IMR-90 (cell line): ENCODE measurements around the gene ATP1A1. TPM values are rescaled to one million over a fixed set of nuclear protein-coding genes. Genes with fewer than 3 reads are reported as not detected.

Experiments used
- ATAC-seq: fragments of 200-7000 bp; cut with Tn5 transposase; 2 replicates; pipeline ENCODE4 v1.9.1; 2020; ENCODE audit warnings: low read depth, mild to moderate bottlenecking, moderate library complexity
- BruUV-seq: library from RNA; stranded (reverse); fragments of 400-500 nt; replicated peaks from 2 replicates; lab custom pipeline; 2021; lab: Mats Ljungman, UMichigan
- CTCF ChIA-PET: fragments of 300-600 bp; formaldehyde crosslinking; extraction: SDS; loops from one replicate; lab custom pipeline; 2021; ENCODE audit warnings: antibody characterized with exemption; lab: Yijun Ruan, JAX
- POLR2A ChIA-PET: fragments of 300-600 bp; sonication (Branson Sonifier 250); formaldehyde crosslinking; loops from one replicate; lab custom pipeline; 2022; ENCODE audit warnings: antibody characterized with exemption; ENCODE audit not compliant: unreplicated experiment; lab: Charles Lee
- DNase-seq: peaks from one replicate; pipeline ENCODE4 v3.0.0; 2013
- H2AFZ ChIP-seq: replicated peaks from 2 replicates; pipeline ENCODE3; 2013; ENCODE audit warnings: low read length, mild to moderate bottlenecking; ENCODE audit not compliant: poor library complexity
- H2AK5ac ChIP-seq: 2 replicates; pipeline ENCODE4 v1.6.1; 2013; ENCODE audit warnings: low read depth, low read length, inconsistent platforms
- H2AK9ac ChIP-seq: replicated peaks from 2 replicates; pipeline ENCODE3; 2013; ENCODE audit warnings: mild to moderate bottlenecking, low read depth, low read length, moderate library complexity; ENCODE audit not compliant: poor library complexity
- H2BK120ac ChIP-seq: 2 replicates; pipeline ENCODE4 v1.6.1; 2013; ENCODE audit warnings: low read depth, low read length, inconsistent platforms
- H2BK15ac ChIP-seq: 3 replicates; pipeline ENCODE4 v1.6.1; 2013; ENCODE audit warnings: low read depth, low read length, inconsistent platforms
- H2BK20ac ChIP-seq: 2 replicates; pipeline ENCODE4 v1.6.1; 2013; ENCODE audit warnings: low read depth, mild to moderate bottlenecking, inconsistent platforms, low read length, moderate library complexity
- H2BK5ac ChIP-seq: 2 replicates; pipeline ENCODE4 v1.6.1; 2013; ENCODE audit warnings: mild to moderate bottlenecking, low read depth, low read length, inconsistent platforms; ENCODE audit not compliant: poor library complexity, severe bottlenecking
- H3K14ac ChIP-seq: replicated peaks from 2 replicates; pipeline ENCODE4 v1.6.1; 2013; ENCODE audit warnings: low read depth, low read length, inconsistent platforms
- H3K18ac ChIP-seq: 2 replicates; pipeline ENCODE4 v1.6.1; 2013; ENCODE audit warnings: low read depth, low read length, control low read depth
- H3K23ac ChIP-seq: 2 replicates; pipeline ENCODE4 v1.6.1; 2013; ENCODE audit warnings: low read depth, low read length, inconsistent platforms
- H3K27ac ChIP-seq: 2 replicates; pipeline ENCODE4 v1.5.1; 2013; ENCODE audit warnings: mild to moderate bottlenecking, control low read depth, low read length; ENCODE audit not compliant: insufficient read depth
- H3K27me3 ChIP-seq: 2 replicates; pipeline ENCODE4 v1.6.1; 2013; ENCODE audit warnings: low read length; ENCODE audit not compliant: control insufficient read depth, insufficient read depth
- H3K36me3 ChIP-seq: 2 replicates; pipeline ENCODE4 v1.6.1; 2013; ENCODE audit warnings: low read length, mixed read lengths; ENCODE audit not compliant: control insufficient read depth, insufficient read depth
- H3K4ac ChIP-seq: 2 replicates; pipeline ENCODE4 v1.6.1; 2013; ENCODE audit warnings: low read depth, low read length, inconsistent platforms
- H3K4me1 ChIP-seq: 2 replicates; pipeline ENCODE4 v1.6.1; 2013; ENCODE audit warnings: low read length, mixed read lengths; ENCODE audit not compliant: control insufficient read depth, insufficient read depth
- H3K4me2 ChIP-seq: 2 replicates; pipeline ENCODE4 v1.6.1; 2013; ENCODE audit warnings: low read depth, mild to moderate bottlenecking, control low read depth, low read length, moderate library complexity
- H3K4me3 ChIP-seq: 2 replicates; pipeline ENCODE4 v1.5.1; 2013; ENCODE audit warnings: low read depth, mild to moderate bottlenecking, control low read depth, low read length, moderate library complexity; ENCODE audit not compliant: insufficient read depth
- H3K56ac ChIP-seq: 2 replicates; pipeline ENCODE4 v1.6.1; 2013; ENCODE audit warnings: low read length, inconsistent platforms; ENCODE audit not compliant: insufficient read depth; ENCODE audit errors: extremely low read depth
- H3K79me1 ChIP-seq, 2 experiments: 2 replicates each; pipeline ENCODE4 v1.6.1; 2013; ENCODE audit warnings: low read length in 2 of 2, inconsistent platforms in 1 of 2, low read depth in 1 of 2
- H3K9ac ChIP-seq: 2 replicates; pipeline ENCODE4 v1.6.1; 2013; ENCODE audit warnings: low read depth, low read length, control low read depth
- H3K9me1 ChIP-seq: 2 replicates; pipeline ENCODE4 v1.6.1; 2013; ENCODE audit warnings: low read length, inconsistent platforms; ENCODE audit not compliant: insufficient read depth
- H3K9me3 ChIP-seq: 2 replicates; pipeline ENCODE4 v1.6.1; 2013; ENCODE audit warnings: low read length; ENCODE audit not compliant: control insufficient read depth, insufficient read depth
- H4K20me1 ChIP-seq: 2 replicates; pipeline ENCODE4 v1.6.1; 2013; ENCODE audit warnings: low read length, inconsistent platforms; ENCODE audit not compliant: insufficient read depth
- H4K5ac ChIP-seq: 2 replicates; pipeline ENCODE4 v1.6.1; 2013; ENCODE audit warnings: mild to moderate bottlenecking, low read depth, low read length, control low read depth
- H4K8ac ChIP-seq, 2 experiments: 2 replicates each; pipeline ENCODE4 v1.6.1; 2013; ENCODE audit warnings: low read depth in 2 of 2, low read length in 2 of 2, control low read depth in 1 of 2, inconsistent platforms in 1 of 2
- H4K91ac ChIP-seq: 2 replicates; pipeline ENCODE4 v1.6.1; 2013; ENCODE audit warnings: low read depth, low read length, inconsistent platforms; ENCODE audit not compliant: insufficient read depth
- BHLHE40 ChIP-seq: fragments of 150-350 bp; IDR thresholded peaks from 2 replicates; pipeline ENCODE4 v1.6.1; 2016; ENCODE audit warnings: mild to moderate bottlenecking, low read depth, low read length
- CEBPB ChIP-seq: IDR thresholded peaks from 2 replicates; pipeline ENCODE4 v1.6.1; 2012; ENCODE audit warnings: low read depth, low read length, improper control_type of control experiment
- CHD1 ChIP-seq: IDR thresholded peaks from 2 replicates; pipeline ENCODE4 v1.6.1; 2012; ENCODE audit warnings: low read depth, low read length, improper control_type of control experiment
- FOS ChIP-seq: fragments of 150-350 bp; IDR thresholded peaks from 2 replicates; pipeline ENCODE4 v1.6.1; 2016; ENCODE audit warnings: low read depth, low read length
- MAFK ChIP-seq: IDR thresholded peaks from 2 replicates; pipeline ENCODE4 v1.6.1; 2012; ENCODE audit warnings: low read depth, low read length, improper control_type of control experiment
- MAZ ChIP-seq: IDR thresholded peaks from 2 replicates; pipeline ENCODE4 v1.6.1; 2012; ENCODE audit warnings: low read depth, mild to moderate bottlenecking, low read length, improper control_type of control experiment, moderate library complexity, borderline replicate concordance
- MXI1 ChIP-seq: IDR thresholded peaks from 2 replicates; pipeline ENCODE4 v1.6.1; 2012; ENCODE audit warnings: low read depth, mild to moderate bottlenecking, low read length, moderate library complexity, borderline replicate concordance
- NFE2L2 ChIP-seq: fragments of 150-350 bp; IDR thresholded peaks from 2 replicates; pipeline ENCODE4 v1.6.1; 2016; ENCODE audit warnings: low read depth, mild to moderate bottlenecking, low read length
- POLR2A ChIP-seq: IDR thresholded peaks from 2 replicates; pipeline ENCODE4 v1.6.1; 2012; ENCODE audit warnings: mild to moderate bottlenecking, low read depth, low read length
- RAD21 ChIP-seq: IDR thresholded peaks from 2 replicates; pipeline ENCODE4 v1.6.1; 2012; ENCODE audit warnings: low read length, improper control_type of control experiment
- RCOR1 ChIP-seq: IDR thresholded peaks from 2 replicates; pipeline ENCODE4 v1.6.1; 2012; ENCODE audit warnings: mild to moderate bottlenecking, low read length, improper control_type of control experiment; ENCODE audit not compliant: insufficient replicate concordance
- RFX5 ChIP-seq: IDR thresholded peaks from 2 replicates; pipeline ENCODE4 v1.8.0; 2012; ENCODE audit warnings: low read depth, mild to moderate bottlenecking, low read length, moderate library complexity
- SMC3 ChIP-seq: fragments of 150-350 bp; IDR thresholded peaks from 2 replicates; pipeline ENCODE4 v1.6.1; 2016; ENCODE audit warnings: low read depth, mild to moderate bottlenecking, antibody characterized with exemption, low read length, moderate library complexity
- WGBS, 2 experiments: methylation state at CpG; one replicate each; pipeline versions ENCODE4 v1.1.5 to v1.1.7; 2013; ENCODE audit warnings: missing lambda C conversion rate in 2 of 2; ENCODE audit not compliant: insufficient read length in 1 of 2; ENCODE audit errors: extremely low coverage in 2 of 2; 5-methylcytosine and 5-hydroxymethylcytosine counted together
- dilution Hi-C: fragments of 300-500 bp; cut with HindIII; formaldehyde crosslinking; loops from one replicate; pipeline ENCODE4 v1.14.3; 2018; ENCODE audit warnings: low sequenced_read_pairs; ENCODE audit not compliant: unreplicated experiment
- in situ Hi-C: fragments of 300-500 bp; cut with MboI; formaldehyde crosslinking; loops from 3 replicates; pipeline ENCODE4 v1.14.3; 2019; ENCODE audit warnings: low sequenced_read_pairs, inconsistent platforms, mixed read lengths
- intact Hi-C: fragments of 100-400 bp; cut with micrococcal nuclease; formaldehyde crosslinking; loops from 2 replicates; pipeline ENCODE4 v1.10.0; 2022
- polyA plus RNA-seq, 3 experiments: library from polyadenylated mRNA; depleted of rRNA; stranded (reverse); fragments of >200 nt; gene quantifications; 2 replicates each; pipeline ENCODE4 v1.2.3, GENCODE V29; 2012; ENCODE audit warnings: low replicate concordance in 1 of 3
- total RNA-seq: library from RNA; depleted of rRNA; stranded (reverse); fragments of >200 nt; gene quantifications from 2 replicates; pipeline ENCODE4 v1.2.3, GENCODE V29; 2012
- TF ChIP-seq, protein P1 (sequence below): fragments of 150-350 bp; IDR thresholded peaks from 2 replicates; pipeline ENCODE4 v1.6.1; 2017; ENCODE audit warnings: mild to moderate bottlenecking, antibody characterized with exemption, low read length, low read depth
- TF ChIP-seq, protein P2 (sequence below): fragments of 150-350 bp; IDR thresholded peaks from 2 replicates; pipeline ENCODE4 v1.6.1; 2016; ENCODE audit warnings: low read depth, mild to moderate bottlenecking, low read length, moderate library complexity, borderline replicate concordance
- TF ChIP-seq, protein P3 (sequence below): conservative IDR thresholded peaks from 2 replicates; pipeline ENCODE4 v1.5.1; 2012; ENCODE audit warnings: mild to moderate bottlenecking, low read depth, low read length, improper control_type of control experiment

Gene ATP1A1
- total and polyA plus RNA-seq, 2 of the 4 experiments (the other 2 are of a cell fraction) = 116 to 125 TPM

GRCh38 chr1:116347696-116348095, 25.3 kb upstream of the ATP1A1 start:
- H3K9me1 ChIP-seq = no peaks in the 10 kb centered on the region
- ChIA-PET POLR2A (no interaction called here), CTCF (no interaction called here)
- WGBS, 2 experiments = no CpG with 5 or more reads among the region's 2 CpGs
- H2AK9ac ChIP-seq = no peak overlapping the region
- no peak overlapping the region for H3K14ac ChIP-seq
- H2BK20ac ChIP-seq = no peak overlapping the region
- no peak overlapping the region for H4K8ac ChIP-seq
- no peak overlapping the region for H3K4ac ChIP-seq
- no peaks in the 10 kb centered on the region for H3K79me1 ChIP-seq
- ATAC-seq (no peak), DNase-seq (no peak)
- no peaks in the 10 kb centered on the region for H4K20me1 ChIP-seq
- no peak overlapping the region for H2BK120ac ChIP-seq
- no peak overlapping the region for H2AFZ ChIP-seq
- intact Hi-C loops = no loop called here
- no peaks in the 10 kb centered on the region for H3K9me3 ChIP-seq
- no peaks in the 10 kb centered on the region for H3K4me1 ChIP-seq
- no peak overlapping the region for H3K18ac ChIP-seq
- BruUV-seq = no TSS peak
- no peak overlapping the region for H3K27ac ChIP-seq
- H3K4me2 ChIP-seq = no peak overlapping the region
- H4K5ac ChIP-seq = no peak overlapping the region
- no peak overlapping the region for H3K56ac ChIP-seq
- H4K91ac ChIP-seq = no peak overlapping the region
- no peaks in the 10 kb centered on the region for H3K36me3 ChIP-seq
- in situ Hi-C loops = no loop called here
- H2BK15ac ChIP-seq = no peak overlapping the region
- H2AK5ac ChIP-seq = no peak overlapping the region
- H3K27me3 ChIP-seq = peaks cover 6% of the 10 kb centered on the region
- TF ChIP-seq RFX5 = no peak
- TF ChIP-seq, protein P1, sequence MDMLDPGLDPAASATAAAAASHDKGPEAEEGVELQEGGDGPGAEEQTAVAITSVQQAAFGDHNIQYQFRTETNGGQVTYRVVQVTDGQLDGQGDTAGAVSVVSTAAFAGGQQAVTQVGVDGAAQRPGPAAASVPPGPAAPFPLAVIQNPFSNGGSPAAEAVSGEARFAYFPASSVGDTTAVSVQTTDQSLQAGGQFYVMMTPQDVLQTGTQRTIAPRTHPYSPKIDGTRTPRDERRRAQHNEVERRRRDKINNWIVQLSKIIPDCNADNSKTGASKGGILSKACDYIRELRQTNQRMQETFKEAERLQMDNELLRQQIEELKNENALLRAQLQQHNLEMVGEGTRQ = no peak
- TF ChIP-seq, protein P2, sequence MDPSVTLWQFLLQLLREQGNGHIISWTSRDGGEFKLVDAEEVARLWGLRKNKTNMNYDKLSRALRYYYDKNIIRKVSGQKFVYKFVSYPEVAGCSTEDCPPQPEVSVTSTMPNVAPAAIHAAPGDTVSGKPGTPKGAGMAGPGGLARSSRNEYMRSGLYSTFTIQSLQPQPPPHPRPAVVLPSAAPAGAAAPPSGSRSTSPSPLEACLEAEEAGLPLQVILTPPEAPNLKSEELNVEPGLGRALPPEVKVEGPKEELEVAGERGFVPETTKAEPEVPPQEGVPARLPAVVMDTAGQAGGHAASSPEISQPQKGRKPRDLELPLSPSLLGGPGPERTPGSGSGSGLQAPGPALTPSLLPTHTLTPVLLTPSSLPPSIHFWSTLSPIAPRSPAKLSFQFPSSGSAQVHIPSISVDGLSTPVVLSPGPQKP = no peak
- no peak for TF ChIP-seq RCOR1
- TF ChIP-seq MAFK = no peak
- TF ChIP-seq CEBPB = no peak
- TF ChIP-seq BHLHE40 = no peak
- no peak for TF ChIP-seq CHD1
- no peak for TF ChIP-seq POLR2A
- no peak for TF ChIP-seq RAD21
- TF ChIP-seq, protein P3, sequence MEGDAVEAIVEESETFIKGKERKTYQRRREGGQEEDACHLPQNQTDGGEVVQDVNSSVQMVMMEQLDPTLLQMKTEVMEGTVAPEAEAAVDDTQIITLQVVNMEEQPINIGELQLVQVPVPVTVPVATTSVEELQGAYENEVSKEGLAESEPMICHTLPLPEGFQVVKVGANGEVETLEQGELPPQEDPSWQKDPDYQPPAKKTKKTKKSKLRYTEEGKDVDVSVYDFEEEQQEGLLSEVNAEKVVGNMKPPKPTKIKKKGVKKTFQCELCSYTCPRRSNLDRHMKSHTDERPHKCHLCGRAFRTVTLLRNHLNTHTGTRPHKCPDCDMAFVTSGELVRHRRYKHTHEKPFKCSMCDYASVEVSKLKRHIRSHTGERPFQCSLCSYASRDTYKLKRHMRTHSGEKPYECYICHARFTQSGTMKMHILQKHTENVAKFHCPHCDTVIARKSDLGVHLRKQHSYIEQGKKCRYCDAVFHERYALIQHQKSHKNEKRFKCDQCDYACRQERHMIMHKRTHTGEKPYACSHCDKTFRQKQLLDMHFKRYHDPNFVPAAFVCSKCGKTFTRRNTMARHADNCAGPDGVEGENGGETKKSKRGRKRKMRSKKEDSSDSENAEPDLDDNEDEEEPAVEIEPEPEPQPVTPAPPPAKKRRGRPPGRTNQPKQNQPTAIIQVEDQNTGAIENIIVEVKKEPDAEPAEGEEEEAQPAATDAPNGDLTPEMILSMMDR = no peak
- no peak for TF ChIP-seq MXI1
- no peak for TF ChIP-seq SMC3
- TF ChIP-seq FOS = no peak
- TF ChIP-seq MAZ = no peak
- TF ChIP-seq NFE2L2 = no peak
- H3K23ac ChIP-seq = no peak overlapping the region
- dilution Hi-C loops = no loop called here
- H3K4me3 ChIP-seq = no peak overlapping the region
- H2BK5ac ChIP-seq = no peak overlapping the region
- no peak overlapping the region for H3K9ac ChIP-seq
